Stimulated activated naive CD4-positive, alpha-beta T cell treated with Interleukin-2 at 50 U/mL for 16 hours (primary cell): ENCODE results near the gene MYO5B.

Source experiments
- DNase-seq: peaks from one replicate; lab custom pipeline; 2025; lab: John Stamatoyannopoulos, UW

MYO5B gene

DNA sequence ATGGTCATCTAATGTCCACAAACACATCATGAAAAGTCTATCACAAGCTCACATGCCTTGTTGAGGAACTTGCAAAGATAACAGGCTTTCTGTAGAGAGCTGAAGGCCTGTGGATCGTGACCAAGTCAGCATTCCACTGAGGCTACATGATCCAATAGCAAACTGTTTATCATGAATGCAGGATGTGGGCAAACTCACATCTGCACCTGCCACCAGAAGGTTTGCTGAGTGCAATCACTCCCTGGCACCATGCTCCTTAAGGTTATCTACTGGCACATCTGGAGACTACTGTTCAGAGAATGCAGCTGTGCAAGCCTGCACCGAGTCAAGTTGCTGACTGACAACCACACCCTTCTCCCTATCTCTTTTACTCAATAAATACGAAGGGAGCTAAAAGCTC, 314.3 kb downstream of the MYO5B start:
- no peak for DNase-seq

DNA sequence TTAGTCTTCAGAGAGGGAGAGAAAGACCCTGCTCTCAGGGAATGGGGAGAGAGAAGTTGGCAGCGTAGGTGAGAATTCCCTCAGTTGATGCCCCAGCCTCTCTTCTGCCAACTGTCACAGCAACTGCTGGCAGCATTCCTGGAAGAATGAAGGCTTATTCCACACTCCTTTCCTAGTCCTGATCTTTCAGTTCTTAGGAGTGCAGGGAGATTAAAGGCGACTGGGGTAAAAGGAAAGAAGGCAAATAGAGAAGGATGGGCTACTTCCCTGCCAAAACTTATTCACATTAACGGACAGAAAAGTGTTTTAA, 315.7 kb downstream of the MYO5B start:
- no peak for DNase-seq

DNA sequence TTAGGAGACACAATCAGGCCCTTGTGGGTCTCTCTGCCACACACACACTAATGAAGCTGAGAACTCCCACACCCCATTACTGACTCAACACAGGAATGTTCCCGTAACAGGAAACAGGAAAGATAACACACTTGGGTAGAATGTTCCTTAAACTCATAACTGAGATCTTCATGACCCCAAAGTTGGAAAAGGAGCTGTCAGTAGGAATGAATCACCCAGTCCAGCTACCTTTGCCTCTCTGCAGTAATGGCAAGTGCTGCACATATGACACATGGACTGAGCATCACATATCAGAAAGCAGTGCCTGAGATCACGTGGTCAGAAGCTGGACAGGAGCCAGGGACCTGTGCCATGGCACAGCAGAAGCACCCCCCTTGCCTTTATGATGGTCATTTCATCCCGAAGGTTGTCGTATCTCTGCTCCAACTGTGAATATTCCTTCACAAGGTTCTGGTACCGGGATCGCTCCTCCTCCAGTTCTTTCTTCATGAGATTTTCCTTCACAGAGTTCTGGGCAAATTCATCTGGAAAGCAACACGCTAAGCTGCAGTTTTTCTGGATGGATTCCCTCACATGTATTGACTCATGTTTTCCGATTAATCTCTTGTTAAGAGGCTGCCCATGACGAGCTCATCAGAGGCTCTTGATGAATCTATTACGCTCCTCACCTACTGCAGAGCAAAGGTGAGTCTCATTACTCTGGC, 316.2 kb downstream of the MYO5B start:
- DNase-seq: no peak

DNA sequence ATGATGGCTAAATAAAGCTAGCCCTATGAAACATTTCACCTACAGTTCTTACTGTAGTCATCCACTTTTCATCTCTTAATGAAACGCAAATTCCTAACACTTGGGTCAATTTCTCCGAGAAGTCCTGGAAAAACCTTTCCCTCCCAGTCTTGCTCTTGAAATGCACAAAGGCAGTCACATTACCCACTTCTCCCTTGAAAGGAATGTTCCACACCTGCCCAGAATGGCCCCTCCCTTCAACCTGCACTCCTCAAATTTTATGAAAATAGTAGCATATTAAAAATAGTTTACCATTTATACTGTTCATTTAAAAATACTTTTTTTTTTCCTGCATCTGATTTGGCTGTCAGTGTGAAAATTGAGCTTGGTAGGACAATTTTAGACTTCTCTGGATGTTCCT, 316.9 kb downstream of the MYO5B start:
- no peak for DNase-seq

DNA sequence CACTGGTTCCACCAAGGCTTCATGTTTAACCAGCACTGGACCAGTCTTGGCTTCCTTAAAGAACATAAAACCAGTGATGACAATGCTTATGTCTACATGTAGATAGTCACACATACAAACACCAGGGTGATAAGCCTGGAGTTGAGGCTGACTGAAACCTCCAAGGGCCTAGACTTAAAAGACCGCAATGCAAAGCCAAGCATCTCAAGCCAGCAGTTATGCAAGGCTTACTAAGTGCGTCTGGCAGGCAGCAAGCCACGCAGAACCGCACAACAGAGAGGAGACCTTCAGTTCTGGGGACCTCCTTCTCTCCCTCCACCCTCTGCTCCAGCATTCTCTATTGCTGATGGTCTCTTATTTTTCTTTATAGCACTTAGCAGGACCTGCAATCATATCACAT, 318.4 kb downstream of the MYO5B start:
- no peak for DNase-seq

DNA sequence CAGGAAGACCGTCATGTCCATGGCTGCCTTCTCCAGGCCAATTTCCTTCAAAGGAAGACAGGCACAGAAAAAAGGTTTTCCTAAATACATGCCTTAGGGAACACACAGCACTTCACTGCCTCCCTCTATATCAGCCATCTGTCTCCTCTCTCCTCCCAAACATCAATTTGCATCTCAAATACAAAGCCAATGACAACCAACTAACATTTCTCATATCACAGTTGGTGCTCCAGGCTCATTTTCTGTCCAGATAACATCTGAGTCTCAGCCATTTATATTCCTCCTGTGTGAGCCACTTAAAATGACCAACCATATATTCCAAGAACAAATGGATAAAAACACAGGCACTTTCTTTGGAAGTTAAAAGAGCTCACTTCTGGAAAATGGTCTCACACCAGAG, 319.2 kb downstream of the MYO5B start:
- DNase-seq: no peak

DNA sequence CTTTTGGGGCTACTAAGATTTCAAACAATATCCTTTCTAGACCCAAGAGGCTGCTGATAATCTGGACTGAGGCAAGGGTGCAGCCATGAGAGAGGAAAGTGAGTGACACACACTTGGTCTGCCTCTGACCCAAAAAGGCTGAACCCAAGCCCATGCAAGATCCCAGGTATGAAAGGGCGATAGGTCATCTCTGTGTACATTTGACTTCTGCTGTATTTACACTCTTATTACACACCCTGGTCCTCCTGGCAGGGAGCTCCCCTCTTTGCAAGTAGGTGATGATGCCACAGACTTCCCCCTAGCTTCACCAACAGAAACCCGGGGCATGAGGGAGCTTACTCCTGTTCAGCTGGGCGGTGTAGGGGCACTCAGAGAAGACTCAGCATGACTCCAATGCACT, 319.8 kb downstream of the MYO5B start:
- DNase-seq: no peak

DNA sequence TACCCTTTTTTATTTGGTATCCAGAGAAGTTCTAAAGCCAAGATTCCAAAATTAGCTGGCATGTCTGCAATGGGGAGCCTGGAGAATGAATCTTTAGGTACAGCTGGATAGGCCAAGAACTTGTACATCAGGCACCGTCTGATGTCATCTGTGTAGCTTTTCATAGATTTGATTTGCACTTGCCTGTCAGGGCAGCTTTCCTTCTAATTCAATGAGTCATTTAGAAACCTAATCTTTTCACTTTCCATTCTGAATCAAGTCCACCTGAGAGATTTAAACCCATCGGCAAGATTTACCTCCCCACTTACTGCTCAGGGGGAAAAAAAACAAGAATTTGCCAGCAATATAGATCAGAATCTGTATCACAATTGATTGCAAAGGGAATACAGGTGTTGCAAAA, 320.7 kb downstream of the MYO5B start:
- DNase-seq: no peak

DNA sequence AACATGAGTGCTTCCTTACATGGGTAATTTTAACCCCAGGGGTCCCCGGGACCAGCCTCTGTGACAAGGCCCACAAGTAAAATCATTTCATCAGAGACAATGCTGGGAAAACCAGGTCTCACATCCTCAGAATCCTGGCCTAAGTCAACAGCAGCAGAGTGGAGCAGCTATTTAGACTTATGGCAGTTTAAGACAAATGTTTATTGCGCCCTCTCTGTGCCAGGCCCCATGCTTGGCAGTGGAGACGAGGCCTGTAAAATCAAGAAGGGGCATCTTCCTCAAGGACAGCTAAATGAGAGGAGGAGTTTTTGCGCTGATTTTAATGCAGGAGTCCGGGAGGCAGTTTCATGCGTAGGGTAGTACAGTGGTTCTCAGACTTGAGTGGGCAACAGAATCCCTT, 325.6 kb downstream of the MYO5B start:
- DNase-seq: no peak

DNA sequence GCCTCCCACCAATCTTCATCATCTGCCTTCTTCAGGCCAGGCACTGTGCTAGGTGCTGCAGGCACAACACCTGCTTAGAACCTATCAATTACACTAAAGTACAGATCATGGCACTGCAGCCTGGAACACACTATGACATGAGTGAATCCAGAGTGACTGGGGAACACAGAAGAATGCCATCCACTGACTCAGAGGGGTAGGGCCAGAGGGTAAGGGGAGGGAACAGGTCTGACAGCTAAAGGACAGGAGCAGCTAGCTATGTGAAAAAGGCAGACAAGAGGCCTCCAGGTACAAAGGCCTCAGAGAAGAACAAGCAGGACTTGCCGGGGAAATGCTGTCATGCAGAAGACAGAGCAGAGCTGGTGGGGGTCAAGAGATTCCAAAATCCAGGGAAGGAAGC, 328.3 kb downstream of the MYO5B start:
- DNase-seq: no peak

DNA sequence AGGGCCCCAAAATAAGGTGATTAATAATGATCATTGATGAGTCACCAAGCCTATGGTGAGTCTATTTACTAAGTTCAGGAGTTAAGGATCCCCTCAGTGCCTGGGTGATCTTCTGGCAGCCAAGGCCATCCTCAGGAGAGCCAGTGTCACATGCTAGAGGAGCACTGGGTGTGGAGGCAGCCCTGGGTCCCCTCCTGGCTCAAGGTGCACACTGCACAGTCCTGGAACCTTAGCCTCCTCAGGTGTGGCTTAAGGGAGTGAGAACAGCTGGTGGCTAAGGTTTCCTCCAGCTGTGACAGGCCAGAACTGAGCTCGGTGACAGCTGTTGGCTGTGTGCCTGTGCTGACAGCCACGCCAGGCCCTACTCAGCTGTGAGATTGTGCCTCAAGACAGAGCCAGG, 329.5 kb downstream of the MYO5B start:
- no peak for DNase-seq

DNA sequence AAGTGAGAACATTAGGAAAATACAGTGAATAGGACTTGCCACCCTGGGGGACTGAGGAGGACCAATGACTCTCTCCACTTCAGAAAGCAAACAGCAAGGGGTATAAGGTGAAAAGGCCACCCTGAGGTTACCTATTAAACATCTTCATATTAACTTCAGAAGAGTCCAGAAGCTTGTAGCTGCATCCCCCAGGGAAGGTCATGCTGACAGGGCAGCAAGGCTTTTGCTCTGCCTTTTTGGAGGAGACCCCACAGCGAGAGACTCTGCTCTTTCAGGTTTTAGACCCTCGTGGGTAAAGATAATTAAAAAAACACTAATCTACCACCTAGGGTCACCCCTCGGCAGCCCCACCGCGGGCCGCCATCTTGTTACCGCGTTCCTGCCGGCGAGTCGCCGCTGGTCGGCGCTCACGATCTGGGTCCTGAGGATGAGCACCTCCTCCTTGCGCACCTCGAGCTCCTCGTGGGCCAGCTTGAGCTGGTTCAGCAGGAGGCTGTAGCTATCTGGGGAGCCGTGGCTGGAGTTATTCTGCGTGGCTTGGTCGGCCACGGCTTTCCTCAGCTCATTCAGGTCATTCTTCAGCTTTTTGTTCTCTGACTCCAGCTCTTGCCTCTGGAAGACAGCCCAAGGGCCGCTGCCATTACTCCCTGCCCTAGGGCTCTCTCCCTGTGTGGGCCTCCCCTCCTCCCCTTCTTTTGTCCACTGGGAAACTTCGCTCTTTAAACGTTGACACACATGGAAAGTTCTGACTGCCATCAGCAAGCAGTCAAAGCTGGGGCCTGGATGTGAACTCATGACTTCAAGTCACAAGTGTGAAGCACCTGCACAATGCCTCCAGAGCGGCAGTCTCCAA, 331.0 kb downstream of the MYO5B start:
- DNase-seq: no peak

DNA sequence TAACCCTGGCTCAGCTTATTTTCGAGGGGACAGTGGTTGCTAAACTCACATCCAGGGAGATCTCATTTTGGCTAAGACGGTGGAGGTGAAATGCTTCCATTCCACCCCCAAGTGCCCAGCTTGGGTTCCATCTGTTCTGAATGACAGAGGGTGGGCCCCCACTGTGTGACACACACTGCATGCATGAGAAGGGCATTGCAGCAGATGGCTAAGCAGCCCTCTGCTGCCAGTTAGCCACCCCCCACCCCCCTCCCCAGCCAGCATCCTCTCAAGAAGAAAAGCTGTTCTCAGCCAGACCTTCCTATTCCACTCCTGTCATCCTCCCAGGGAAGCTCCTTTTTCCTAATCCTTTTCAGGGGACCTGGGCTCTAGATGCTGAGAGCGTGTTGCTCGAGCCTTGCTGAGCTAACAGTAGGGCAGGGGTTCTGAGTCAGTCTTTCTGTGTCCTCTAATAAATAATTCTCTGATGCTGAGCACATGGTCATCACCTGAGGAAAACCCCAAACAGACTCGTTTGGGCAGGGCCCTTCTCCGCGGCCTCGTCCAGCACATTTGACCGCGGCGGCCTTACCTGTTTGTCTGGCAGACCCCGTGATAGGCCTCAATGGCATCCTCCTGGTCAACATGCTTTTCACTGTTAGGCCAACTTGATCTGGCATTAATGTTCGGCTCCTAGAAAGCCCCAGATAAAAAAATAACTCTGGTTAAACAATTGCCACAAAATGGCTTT, 332.1 kb downstream of the MYO5B start:
- no peak for DNase-seq

DNA sequence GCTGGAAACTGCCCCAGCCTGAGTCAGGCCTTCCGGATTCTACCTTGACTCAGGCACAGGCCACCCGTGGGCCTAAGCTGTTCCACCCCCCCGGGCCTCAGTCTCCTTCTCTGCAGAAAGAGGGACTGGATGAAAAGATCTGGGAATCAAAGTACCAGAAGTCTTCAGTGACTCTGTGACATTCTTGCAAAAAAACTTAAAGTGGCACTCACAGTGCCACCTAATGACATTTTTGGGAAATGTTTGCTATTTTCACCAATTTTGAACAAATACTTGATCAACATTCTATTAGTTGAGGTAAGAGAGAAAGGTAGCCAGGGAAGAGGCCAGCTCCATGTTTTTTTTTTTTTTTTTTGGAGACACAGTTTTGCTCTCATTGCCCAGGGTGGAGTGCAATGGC, 333.3 kb downstream of the MYO5B start:
- no peak for DNase-seq

DNA sequence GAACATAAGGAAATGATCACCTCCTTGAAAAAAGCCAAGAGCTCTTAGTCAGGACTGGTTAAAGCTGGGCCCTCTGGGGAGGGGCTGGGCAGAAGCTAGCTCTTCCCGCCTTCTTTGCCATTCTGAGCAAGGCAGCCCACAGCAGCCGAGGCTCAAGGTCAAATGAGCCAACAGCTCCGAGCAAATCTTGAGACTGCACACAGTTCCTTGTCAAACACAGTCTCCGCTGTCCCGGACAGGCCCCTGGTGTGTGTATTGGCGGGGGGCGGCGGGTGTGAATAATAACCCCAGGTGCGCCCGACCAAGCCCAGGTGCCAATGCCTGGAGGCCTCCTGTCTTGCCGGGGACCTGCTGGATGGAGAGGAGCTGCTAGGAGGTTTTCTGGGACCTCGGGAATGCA, 335.2 kb downstream of the MYO5B start:
- no peak for DNase-seq

DNA sequence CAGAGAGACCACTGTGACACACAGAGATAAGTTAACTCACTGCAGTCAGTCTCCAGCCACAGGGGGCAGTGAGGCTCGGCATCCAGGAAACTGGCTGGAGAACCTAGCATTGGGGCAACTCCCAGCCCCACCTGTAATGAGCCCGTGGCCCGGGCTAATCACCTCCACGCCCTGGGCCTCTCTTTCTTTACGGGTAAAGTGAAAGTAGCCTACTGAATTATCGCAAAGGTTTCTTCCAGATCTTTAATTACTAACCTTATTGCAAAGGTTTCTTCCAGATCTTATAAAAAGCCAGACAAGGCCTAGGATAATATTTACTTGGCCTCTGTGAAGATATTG, 336.0 kb downstream of the MYO5B start:
- no peak for DNase-seq

DNA sequence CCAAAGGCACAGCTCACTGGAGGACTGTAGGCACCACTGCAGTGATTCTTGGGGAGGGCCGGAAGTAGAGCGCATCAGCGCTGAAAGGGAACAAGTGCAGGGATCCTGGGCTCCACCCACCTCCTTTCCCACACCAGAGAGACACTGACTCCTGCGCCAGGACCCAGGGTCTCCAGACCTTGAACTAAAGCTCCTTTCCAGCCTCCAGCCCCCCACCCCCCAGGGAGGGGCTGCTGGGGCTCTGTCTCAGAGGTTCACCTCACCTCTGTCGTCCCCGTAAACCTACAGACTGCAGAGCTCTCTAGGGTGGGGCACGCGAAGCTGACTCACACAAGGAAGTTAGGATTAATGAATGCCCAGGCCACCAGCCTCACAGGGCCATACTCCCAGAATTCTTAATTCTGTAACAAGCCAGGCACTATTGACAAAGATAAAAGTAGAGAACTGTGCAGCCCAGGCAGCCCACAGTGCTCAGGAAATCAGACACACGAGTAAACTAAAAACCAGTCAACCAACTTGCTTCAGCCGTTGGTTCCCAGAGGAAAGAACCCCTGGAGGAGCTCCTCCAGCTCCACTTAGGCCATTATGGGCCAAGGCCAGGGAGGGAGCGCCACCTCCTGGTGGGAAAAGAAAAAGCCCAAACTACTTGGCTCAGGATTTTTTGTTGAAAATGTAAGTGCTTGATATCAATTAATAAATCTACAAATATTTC, 336.5 kb downstream of the MYO5B start:
- DNase-seq: peak; percentile 24

DNA sequence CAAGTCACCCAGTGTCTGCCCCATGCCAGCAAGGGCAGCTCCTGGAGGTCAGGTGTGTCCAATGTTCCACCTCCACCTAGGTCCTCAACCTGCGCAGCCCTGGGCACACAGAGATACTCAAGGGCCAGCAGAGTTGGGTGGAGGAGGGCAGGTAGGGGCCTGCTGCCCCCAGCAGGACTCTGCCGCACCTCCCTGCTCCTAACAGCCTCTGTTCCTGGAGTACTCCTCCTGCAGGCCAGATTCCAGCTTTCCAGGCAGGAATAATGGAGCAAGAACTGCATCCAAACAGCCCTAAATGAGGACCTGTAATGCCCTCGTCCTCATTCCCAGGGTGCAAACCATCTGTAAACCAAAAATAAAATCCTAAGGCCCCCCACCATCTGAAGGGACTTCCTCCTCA, 337.2 kb downstream of the MYO5B start:
- no peak for DNase-seq

DNA sequence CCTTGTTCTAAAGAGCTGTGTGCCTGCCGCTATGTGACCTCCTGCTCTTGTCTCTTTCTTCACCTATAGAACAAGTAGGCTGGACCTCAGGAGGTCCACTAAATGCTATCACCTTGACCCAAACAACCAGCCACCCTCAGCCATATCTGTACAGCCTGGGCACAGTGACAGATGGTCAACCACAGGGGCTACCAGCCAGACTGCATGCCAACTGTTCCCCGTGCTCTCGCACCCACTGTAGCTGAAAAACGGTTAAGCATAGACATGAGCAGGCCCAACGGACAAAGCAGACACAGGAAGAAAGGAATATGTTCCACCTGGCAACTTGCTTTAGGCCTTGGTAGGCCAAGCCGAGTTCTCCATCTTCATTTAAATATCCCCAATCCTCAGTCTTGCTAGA, 338.5 kb downstream of the MYO5B start:
- no peak for DNase-seq

DNA sequence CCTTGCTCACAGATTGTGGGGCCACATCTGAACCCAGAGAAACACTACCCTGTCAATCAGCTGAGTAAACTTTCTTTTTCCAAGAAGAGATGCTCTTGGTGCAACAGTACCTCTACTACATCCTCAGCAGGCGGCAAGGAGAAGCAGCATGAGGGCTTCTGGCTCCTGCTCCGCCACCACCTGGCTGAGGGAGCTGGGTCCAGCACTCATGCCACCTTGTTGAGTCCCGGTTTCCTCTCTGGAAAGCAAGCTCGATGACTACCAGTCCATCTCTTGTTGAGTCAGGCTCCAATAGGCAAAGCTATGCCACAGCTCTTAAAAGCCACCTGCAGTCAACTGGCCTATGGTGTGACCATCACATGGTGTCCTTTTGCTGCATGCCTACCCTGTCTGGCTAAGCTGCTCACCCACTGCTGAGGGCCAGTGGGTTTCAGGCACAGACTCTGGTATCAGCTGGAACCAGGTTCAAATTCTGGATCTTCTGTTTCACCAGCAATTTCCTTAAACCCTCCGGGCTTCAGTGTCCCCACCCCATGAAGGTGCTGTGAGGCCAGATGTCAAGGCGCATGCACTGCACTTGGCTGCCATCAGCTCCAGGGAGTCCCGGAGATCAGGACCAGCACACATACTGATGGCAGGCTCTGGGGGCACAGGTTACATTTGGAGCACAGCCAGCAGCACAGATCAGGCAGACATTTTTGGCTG, 339.1 kb downstream of the MYO5B start:
- DNase-seq: no peak

DNA sequence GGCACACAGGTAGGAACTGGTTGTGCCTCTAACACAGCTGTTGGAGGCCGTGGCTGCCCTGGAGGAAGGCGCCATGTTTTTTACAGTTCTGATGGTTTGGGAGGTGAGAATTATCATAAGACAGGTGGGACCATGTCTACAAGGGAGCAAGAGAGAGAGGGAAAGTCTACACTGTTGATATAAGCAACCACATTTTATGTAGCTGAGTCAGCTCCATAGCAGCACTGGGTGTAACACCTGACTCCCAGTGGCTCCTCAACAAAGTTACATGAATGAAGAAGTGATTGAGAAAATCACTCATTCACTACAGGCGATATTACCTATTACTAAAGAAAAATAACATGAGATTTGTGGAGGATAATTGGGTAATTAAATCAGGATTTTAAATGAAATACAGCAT, 340.3 kb downstream of the MYO5B start:
- no peak for DNase-seq

DNA sequence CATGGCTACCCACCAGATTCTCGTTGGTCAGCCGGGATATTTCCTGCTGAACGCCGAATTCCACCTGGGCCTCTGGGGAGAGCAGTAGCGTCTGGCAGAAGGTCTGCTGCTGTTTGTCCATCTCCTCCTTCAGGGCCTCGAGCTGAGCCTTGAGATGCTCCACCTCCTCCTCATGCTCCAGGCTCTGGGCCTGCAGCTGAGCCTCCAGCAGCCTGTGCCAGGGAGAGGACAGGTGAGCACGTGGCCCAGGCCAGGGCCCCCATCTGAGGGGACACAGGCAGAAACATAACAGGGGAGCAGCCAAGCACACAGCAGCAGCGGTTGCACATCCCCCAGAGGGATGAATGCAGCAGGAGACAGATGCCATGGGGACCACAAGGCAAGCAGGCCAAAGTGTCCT, 341.5 kb downstream of the MYO5B start:
- no peak for DNase-seq
